ENCODE measurements around the gene C20orf141.

The C20orf141 gene

DNA sequence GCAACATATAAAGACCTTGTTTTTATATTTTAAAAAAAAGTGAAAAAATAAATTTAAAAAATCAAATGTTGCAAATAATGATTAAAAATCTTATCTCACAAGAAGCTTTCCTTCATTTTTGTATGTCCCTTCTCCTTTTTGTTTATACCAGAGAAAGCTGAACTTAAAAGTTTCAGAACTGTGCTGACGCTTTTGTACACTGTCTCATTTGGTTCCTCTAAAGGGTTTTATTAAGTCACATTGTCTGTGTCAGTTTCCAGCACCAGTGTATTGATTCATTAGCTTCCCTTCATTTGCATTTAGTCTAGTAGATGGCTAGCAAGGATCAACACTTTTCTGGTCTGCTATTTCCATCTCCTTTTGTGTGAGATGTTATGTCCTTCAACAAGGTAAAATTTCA is 19.0 kb downstream of the C20orf141 start:
- Histone ChIP-seq H3K27me3 (ENCODE audit: control insufficient read depth, insufficient read depth, low read length) (no peaks in the 10 kb centered on the region), H3K4me3 (ENCODE audit: low read length) (no peak overlapping the region), H3K36me3 (ENCODE audit: control insufficient read depth, insufficient read depth, low read length) (no peaks in the 10 kb centered on the region), H3K9me3 (ENCODE audit: control insufficient read depth, low read length) (no peaks in the 10 kb centered on the region), H3K4me1 (ENCODE audit: control insufficient read depth, insufficient read depth, low read length) (no peaks in the 10 kb centered on the region), H3K9ac (ENCODE audit: low read length) (no peak overlapping the region)

GRCh38 chr20:2834401-2835110 is 19.8 kb downstream of the C20orf141 start:
- H3K27me3 ChIP-seq (ENCODE audit: control insufficient read depth, insufficient read depth, low read length) = no peaks in the 10 kb centered on the region
- no peaks in the 10 kb centered on the region for H3K36me3 ChIP-seq (ENCODE audit: control insufficient read depth, insufficient read depth, low read length)
- no peak overlapping the region for H3K4me3 ChIP-seq (ENCODE audit: low read length)
- peaks cover under 1% of the 10 kb centered on the region for H3K4me1 ChIP-seq (ENCODE audit: control insufficient read depth, insufficient read depth, low read length)
- H3K9me3 ChIP-seq (ENCODE audit: control insufficient read depth, low read length) = no peaks in the 10 kb centered on the region
- H3K9ac ChIP-seq (ENCODE audit: low read length) = no peak overlapping the region

- Histone ChIP-seq H3K27me3 (ENCODE audit: control insufficient read depth, insufficient read depth, low read length) (no peaks in the 10 kb centered on the region), H3K9me3 (ENCODE audit: control insufficient read depth, low read length) (no peaks in the 10 kb centered on the region), H3K4me3 (ENCODE audit: low read length) (no peak overlapping the region), H3K36me3 (ENCODE audit: control insufficient read depth, insufficient read depth, low read length) (no peaks in the 10 kb centered on the region), H3K9ac (ENCODE audit: low read length) (no peak overlapping the region), H3K4me1 (ENCODE audit: control insufficient read depth, insufficient read depth, low read length) (peaks cover 9% of the 10 kb centered on the region)
These were observed 20.6 kb downstream of the C20orf141 start for GRCh38 chr20:2835331-2835796.

DNA sequence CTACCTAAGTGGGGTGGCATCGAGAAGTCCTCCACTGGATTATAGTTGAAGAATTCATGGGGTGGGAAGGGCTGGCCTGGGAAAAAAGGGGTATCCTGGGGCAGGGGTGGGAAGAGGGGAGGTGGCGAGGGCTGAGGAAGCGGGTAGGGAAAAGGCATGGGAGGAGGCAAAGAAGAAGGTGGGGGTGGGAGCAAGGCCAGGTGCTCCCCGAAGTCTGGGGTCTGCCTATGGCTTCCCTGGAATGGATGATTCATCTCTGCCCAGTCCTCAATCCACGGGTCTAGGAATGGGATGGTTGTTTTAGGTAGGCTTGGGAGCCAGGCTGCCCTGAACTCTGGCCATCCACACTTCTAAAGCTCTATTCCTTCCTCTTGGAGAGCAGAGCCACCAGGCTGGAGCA is 21.2 kb downstream of the C20orf141 start:
- no peak overlapping the region for H3K4me3 ChIP-seq (ENCODE audit: low read length)
- peaks cover 10% of the 10 kb centered on the region for H3K4me1 ChIP-seq (ENCODE audit: control insufficient read depth, insufficient read depth, low read length)
- H3K9ac ChIP-seq (ENCODE audit: low read length) = no peak overlapping the region
- H3K27me3 ChIP-seq (ENCODE audit: control insufficient read depth, insufficient read depth, low read length) = no peaks in the 10 kb centered on the region
- no peaks in the 10 kb centered on the region for H3K36me3 ChIP-seq (ENCODE audit: control insufficient read depth, insufficient read depth, low read length)
- no peaks in the 10 kb centered on the region for H3K9me3 ChIP-seq (ENCODE audit: control insufficient read depth, low read length)

DNA sequence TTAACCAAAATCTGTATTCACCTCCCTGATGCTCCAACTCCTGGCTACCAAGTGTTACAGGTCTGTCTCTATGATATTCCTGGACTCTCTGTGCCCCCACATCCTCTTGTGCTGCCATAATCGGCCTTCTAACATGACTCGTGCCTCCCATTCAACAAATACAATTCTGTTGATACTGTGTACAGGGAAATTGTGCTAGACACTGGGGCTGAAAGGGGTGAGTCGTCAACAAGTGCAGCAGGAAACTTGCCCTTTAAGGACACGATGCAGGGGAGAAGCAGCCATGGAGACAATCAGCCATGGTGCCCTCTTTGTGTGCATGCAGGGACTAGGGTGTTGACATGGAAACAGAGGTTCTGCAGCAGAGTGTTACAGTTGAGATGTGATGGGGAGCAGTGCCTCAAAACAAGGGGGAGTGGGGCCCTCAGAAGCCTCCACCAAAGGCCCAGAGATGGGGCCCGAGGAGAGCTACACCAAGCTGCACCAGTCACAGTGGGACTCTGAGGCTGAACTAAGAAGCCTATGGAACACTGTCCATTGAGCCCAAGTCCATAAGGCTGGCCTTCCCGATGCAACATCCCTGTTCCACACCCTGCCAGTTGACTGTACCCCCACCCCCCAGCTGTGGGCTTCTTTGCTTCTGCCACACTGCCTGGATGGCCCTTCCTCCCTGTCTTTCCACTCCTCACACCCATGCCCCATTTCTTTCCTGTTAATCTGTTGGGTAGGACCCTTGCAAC is 22.6 kb downstream of the C20orf141 start:
- H3K27me3 ChIP-seq (ENCODE audit: control insufficient read depth, insufficient read depth, low read length) = no peaks in the 10 kb centered on the region
- H3K4me3 ChIP-seq (ENCODE audit: low read length) = no peak overlapping the region
- H3K4me1 ChIP-seq (ENCODE audit: control insufficient read depth, insufficient read depth, low read length) = peaks cover 17% of the 10 kb centered on the region
- H3K36me3 ChIP-seq (ENCODE audit: control insufficient read depth, insufficient read depth, low read length) = no peaks in the 10 kb centered on the region
- no peaks in the 10 kb centered on the region for H3K9me3 ChIP-seq (ENCODE audit: control insufficient read depth, low read length)
- H3K9ac ChIP-seq (ENCODE audit: low read length) = no peak overlapping the region

DNA sequence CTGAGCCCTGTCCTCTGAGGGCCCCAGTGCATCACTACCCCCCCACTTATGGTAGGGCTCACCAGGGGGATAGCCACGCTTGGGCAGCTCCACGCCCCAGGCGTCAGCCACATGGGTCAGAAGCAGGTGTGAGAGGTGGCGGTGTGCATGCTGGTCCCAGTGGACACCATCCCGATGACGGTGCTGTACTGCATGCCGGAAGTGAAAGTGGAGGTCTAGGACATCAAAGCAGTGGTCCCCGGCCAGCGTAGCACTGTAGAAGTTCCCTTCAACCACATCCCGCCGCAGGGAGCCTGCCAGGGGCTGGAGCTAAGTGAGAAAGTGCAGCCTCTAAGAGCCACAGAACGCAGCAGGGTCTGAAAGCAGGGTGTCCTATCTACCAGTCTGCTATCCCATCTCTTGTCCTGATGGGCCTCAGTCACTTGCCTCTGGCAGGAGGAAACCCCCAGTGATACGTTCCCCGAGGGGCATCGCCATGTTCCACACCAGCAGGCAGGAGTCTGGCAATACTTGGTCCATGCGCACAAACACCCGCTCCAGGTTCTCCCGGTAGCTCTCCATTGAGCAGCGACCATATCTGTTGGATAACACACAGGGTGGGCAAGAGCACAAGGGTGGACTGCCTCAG is 23.5 kb downstream of the C20orf141 start:
- Histone ChIP-seq H3K36me3 (ENCODE audit: control insufficient read depth, insufficient read depth, low read length) (no peaks in the 10 kb centered on the region), H3K9ac (ENCODE audit: low read length) (no peak overlapping the region), H3K27me3 (ENCODE audit: control insufficient read depth, insufficient read depth, low read length) (no peaks in the 10 kb centered on the region), H3K9me3 (ENCODE audit: control insufficient read depth, low read length) (no peaks in the 10 kb centered on the region), H3K4me1 (ENCODE audit: control insufficient read depth, insufficient read depth, low read length) (peaks cover 17% of the 10 kb centered on the region), H3K4me3 (ENCODE audit: low read length) (no peak overlapping the region)

GRCh38 chr20:2838847-2839671 is 24.3 kb downstream of the C20orf141 start:
- H3K4me3 ChIP-seq (ENCODE audit: low read length) = no peak overlapping the region
- H3K4me1 ChIP-seq (ENCODE audit: control insufficient read depth, insufficient read depth, low read length) = peaks cover 17% of the 10 kb centered on the region
- H3K36me3 ChIP-seq (ENCODE audit: control insufficient read depth, insufficient read depth, low read length) = no peaks in the 10 kb centered on the region
- H3K27me3 ChIP-seq (ENCODE audit: control insufficient read depth, insufficient read depth, low read length) = no peaks in the 10 kb centered on the region
- no peak overlapping the region for H3K9ac ChIP-seq (ENCODE audit: low read length)
- no peaks in the 10 kb centered on the region for H3K9me3 ChIP-seq (ENCODE audit: control insufficient read depth, low read length)

- peak overlapping the region; percentile 87 for H3K9ac ChIP-seq (ENCODE audit: low read length)
- no peaks in the 10 kb centered on the region for H3K36me3 ChIP-seq (ENCODE audit: control insufficient read depth, insufficient read depth, low read length)
- H3K4me1 ChIP-seq (ENCODE audit: control insufficient read depth, insufficient read depth, low read length) = peaks cover 17% of the 10 kb centered on the region
- H3K4me3 ChIP-seq (ENCODE audit: low read length) = peak overlapping the region; percentile 75
- no peaks in the 10 kb centered on the region for H3K9me3 ChIP-seq (ENCODE audit: control insufficient read depth, low read length)
- H3K27me3 ChIP-seq (ENCODE audit: control insufficient read depth, insufficient read depth, low read length) = no peaks in the 10 kb centered on the region
These were observed 24.9 kb downstream of the C20orf141 start for GRCh38 chr20:2839732-2840137.

DNA sequence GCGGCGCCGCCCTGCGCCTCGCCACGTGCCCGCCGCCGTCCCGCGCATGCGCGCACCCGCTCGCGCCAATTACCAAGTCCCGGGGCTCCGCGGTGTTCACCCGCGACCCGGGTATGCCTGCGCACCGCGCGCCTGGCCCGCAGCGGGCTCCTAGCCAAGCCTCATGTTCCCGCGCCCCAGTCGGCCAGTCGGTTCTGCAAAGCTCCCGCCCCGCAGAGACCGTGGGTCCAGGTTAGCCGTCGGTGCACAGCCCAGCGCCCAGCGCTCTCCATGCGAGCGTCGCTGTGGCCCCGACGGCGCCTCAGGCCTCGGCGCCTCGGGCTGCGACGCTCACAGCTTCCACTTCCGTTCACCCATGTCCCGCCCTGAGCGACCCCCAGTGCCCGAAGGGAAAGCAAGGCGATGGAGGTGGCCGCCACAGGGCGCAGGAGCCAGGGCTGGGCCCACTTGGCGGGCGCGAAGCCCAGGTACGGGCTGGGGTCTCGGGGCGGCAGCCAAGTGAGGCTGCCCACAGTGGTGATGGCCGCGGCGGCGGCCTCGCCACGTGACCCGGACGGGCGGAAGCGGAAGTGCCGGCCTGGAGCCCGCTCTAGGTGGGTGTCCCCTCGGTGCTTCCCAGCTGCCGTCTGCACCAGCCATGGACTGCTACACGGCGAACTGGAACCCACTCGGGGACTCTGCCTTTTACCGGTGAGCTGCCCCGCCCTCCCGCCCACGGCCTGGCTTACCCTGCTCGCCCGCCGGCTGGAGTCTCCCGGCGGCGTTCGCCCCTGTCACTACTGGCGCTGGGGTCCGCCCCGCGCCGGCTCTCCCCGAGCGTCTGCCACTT is 25.6 kb downstream of the C20orf141 start, which contains the start of the genes PCED1A and VPS16:
Gene PCED1A, minus strand, starts transcription at position 518 of the 829 bp plus-strand sequence. CDS start 743 bp downstream, outside the sequence.
Gene VPS16, plus strand, starts transcription at position 608 of the 829 bp plus-strand sequence. Its CDS starts 30 bp downstream, at position 638.
- Histone ChIP-seq H3K4me3 (ENCODE audit: low read length) (peak within 1 kb of the TSS; percentile 75), H3K4me1 (ENCODE audit: control insufficient read depth, insufficient read depth, low read length) (peaks cover 17% of the 10 kb centered on the region), H3K9me3 (ENCODE audit: control insufficient read depth, low read length) (no peaks in the 10 kb centered on the region), H3K27me3 (ENCODE audit: control insufficient read depth, insufficient read depth, low read length) (no peaks in the 10 kb centered on the region), H3K36me3 (ENCODE audit: control insufficient read depth, insufficient read depth, low read length) (no peaks in the 10 kb centered on the region), H3K9ac (ENCODE audit: low read length) (peak within 1 kb of the TSS; percentile 87)

DNA sequence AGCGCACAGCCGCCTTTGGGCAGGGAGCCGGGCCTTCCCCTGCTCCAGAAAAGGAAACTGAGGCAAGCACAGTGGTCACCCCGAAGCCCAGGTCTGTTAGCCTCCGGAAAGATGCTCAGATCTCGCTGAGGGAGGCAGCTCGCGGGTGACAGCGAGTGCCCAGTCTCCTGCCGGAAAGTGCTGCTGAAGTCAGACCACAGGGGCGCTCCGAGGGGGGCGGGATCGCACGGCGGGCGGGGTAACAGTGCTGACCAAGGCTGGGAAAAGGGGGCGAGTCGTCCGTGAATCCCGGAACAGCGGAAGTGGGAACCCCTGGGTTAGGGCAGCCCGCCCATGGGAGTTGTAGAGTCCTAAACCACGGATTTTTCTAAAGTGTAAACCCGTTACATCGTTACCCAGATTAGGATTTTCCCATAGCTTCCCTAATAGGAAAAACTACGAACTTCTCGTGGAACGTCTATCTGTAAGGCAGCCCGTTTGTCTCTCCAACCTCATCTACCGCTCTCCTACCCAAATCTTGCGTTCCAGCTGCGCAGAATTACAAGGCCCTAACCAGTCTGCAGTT is 26.3 kb downstream of the C20orf141 start:
- Histone ChIP-seq H3K27me3 (ENCODE audit: control insufficient read depth, insufficient read depth, low read length) (no peaks in the 10 kb centered on the region), H3K4me3 (ENCODE audit: low read length) (peak overlapping the region; percentile 49), H3K9ac (ENCODE audit: low read length) (peak overlapping the region; percentile 48), H3K36me3 (ENCODE audit: control insufficient read depth, insufficient read depth, low read length) (no peaks in the 10 kb centered on the region), H3K9me3 (ENCODE audit: control insufficient read depth, low read length) (no peaks in the 10 kb centered on the region), H3K4me1 (ENCODE audit: control insufficient read depth, insufficient read depth, low read length) (peaks cover 17% of the 10 kb centered on the region)
